ENCODE results near the gene MYMX.

Gene MYMX

DNA sequence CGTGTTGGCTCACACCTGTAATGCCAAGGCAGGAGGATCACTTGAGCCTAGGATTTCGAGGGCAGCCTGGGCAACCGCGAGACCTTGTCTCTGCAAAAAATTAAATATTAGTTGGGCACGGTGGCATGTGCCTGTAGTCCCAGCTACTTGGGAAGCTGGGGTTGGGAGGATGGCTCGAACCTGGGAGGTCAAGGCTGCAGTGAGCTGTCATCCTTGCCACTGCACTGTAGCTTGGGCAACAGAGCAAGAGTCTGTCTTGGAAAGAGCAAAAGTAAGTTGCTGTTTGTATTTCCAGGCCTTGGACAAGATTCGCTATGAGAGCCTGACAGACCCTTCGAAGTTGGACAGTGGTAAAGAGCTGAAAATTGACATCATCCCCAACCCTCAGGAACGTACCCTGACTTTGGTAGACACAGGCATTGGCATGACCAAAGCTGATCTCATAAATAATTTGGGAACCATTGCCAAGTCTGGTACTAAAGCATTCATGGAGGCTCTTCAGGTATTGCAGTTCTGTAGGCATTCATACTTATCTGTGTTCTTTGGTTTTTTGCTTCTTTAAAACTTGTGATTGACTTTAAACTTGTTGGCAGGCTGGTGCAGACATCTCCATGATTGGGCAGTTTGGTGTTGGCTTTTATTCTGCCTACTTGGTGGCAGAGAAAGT is 32.5 kb downstream of the MYMX start:
- H3K4me3 ChIP-seq (ENCODE audit: control insufficient read depth, low read depth, low read length), result peak overlapping the region; percentile 100
- DNase-seq (ENCODE audit: low read depth), result no peak
- no peak for TF ChIP-seq CTCF (conservative IDR thresholded peaks at IDR 0.05; ENCODE audit: control insufficient read depth, insufficient read depth, low read depth, low read length)

GRCh38 chr6:44250067-44250717 is 33.5 kb downstream of the MYMX start:
- no peak for DNase-seq (ENCODE audit: low read depth)
- no peak overlapping the region for H3K4me3 ChIP-seq (ENCODE audit: control insufficient read depth, low read depth, low read length)
- no peak for TF ChIP-seq CTCF (conservative IDR thresholded peaks at IDR 0.05; ENCODE audit: control insufficient read depth, insufficient read depth, low read depth, low read length)

GRCh38 chr6:44250718-44251123 is 34.0 kb downstream of the MYMX start:
- TF ChIP-seq CTCF (conservative IDR thresholded peaks at IDR 0.05; ENCODE audit: control insufficient read depth, insufficient read depth, low read depth, low read length), result no peak
- no peak overlapping the region for H3K4me3 ChIP-seq (ENCODE audit: control insufficient read depth, low read depth, low read length)
- no peak for DNase-seq (ENCODE audit: low read depth)

GRCh38 chr6:44251576-44252524 is 35.1 kb downstream of the MYMX start:
- no peak for DNase-seq (ENCODE audit: low read depth)
- H3K4me3 ChIP-seq (ENCODE audit: control insufficient read depth, low read depth, low read length), result no peak overlapping the region
- no peak for TF ChIP-seq CTCF (conservative IDR thresholded peaks at IDR 0.05; ENCODE audit: control insufficient read depth, insufficient read depth, low read depth, low read length)

DNA sequence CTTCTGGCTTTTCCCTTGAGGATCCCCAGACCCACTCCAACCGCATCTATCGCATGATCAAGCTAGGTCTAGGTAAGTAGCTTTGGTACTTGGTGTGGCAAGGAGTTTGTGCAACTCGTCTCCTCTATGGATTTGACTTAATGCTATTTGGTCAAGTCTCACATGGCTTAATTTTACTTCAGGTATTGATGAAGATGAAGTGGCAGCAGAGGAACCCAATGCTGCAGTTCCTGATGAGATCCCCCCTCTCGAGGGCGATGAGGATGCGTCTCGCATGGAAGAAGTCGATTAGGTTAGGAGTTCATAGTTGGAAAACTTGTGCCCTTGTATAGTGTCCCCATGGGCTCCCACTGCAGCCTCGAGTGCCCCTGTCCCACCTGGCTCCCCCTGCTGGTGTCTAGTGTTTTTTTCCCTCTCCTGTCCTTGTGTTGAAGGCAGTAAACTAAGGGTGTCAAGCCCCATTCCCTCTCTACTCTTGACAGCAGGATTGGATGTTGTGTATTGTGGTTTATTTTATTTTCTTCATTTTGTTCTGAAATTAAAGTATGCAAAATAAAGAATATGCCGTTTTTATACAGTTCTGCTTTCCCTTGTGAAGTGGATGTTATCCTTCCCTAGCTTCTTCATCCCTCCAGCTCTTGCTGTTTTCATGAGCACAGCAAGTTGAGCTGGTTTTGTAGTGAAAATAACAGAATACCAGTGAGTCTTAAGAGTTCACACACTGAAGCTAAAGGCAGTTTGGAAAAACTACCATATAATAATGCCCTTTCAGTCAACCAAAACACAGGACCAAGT is 36.8 kb downstream of the MYMX start:
- peak; percentile 42 for TF ChIP-seq CTCF (conservative IDR thresholded peaks at IDR 0.05; ENCODE audit: control insufficient read depth, insufficient read depth, low read depth, low read length)
- H3K4me3 ChIP-seq (ENCODE audit: control insufficient read depth, low read depth, low read length), result no peak overlapping the region
- peak; percentile 49 for DNase-seq (ENCODE audit: low read depth)

Data from fibroblast of mammary gland (primary cell).